Sigmoid colon (tissue), 7 donors: ENCODE data around the gene RNF151. TPM values are rescaled to one million over a fixed set of nuclear protein-coding genes. Genes with fewer than 3 reads are reported as not detected.

ENCODE experiments used
- DNase-seq: peaks from one replicate; pipeline ENCODE4 v3.0.0-alpha.2; 2019
- H3K27ac ChIP-seq, 4 donors: fragments of 200-600 bp; sonication (generic); one replicate each; pipeline ENCODE4 v1.5.1; 2016 to 2019; ENCODE audit warnings: mild to moderate bottlenecking in 1 of 4
- H3K27me3 ChIP-seq, 3 donors: fragments of 200-600 bp; sonication (generic); one replicate each; pipeline ENCODE4 v1.5.1; 2019; ENCODE audit warnings: mild to moderate bottlenecking in 1 of 3
- H3K36me3 ChIP-seq, 4 donors: fragments of 200-600 bp; sonication (generic); one replicate each; pipeline ENCODE4 v1.5.1; 2016 to 2019
- H3K4me1 ChIP-seq, 4 donors: fragments of 200-600 bp; sonication (generic); one replicate each; pipeline ENCODE4 v1.5.1; 2017 to 2019
- H3K4me3 ChIP-seq, 4 donors: fragments of 200-600 bp; sonication (generic); one replicate each; pipeline ENCODE4 v1.5.1; 2017 to 2019; ENCODE audit warnings: mild to moderate bottlenecking in 2 of 4, moderate library complexity in 1 of 4
- H3K9me3 ChIP-seq, 4 donors: fragments of 200-600 bp in 3 of 4; sonication (generic) in 3 of 4; one replicate each; pipeline versions ENCODE4 v1.5.1 to v1.6.1; 2013 to 2019
- CTCF ChIP-seq, 4 experiments: fragments of 450-650 bp in 3 of 4; fragments of 200-600 bp in 1 of 4; IDR thresholded peaks; one replicate each; pipeline ENCODE4 v1.5.1; 2016 to 2019; ENCODE audit warnings: antibody characterized with exemption in 4 of 4, mild to moderate bottlenecking in 3 of 4, moderate library complexity in 2 of 4
- EP300 ChIP-seq, 4 donors: sonication (generic); formaldehyde crosslinking; IDR thresholded peaks; one replicate each; pipeline ENCODE4 v1.6.1; 2017; ENCODE audit warnings: antibody characterized with exemption in 4 of 4
- POLR2A ChIP-seq, 2 donors: fragments of 450-650 bp; IDR thresholded peaks; one replicate each; pipeline ENCODE4 v1.6.1; 2016; ENCODE audit warnings: antibody characterized with exemption in 2 of 2, mild to moderate bottlenecking in 2 of 2, moderate library complexity in 2 of 2
- POLR2AphosphoS5 ChIP-seq, 4 donors: sonication (generic); formaldehyde crosslinking; IDR thresholded peaks; one replicate each; pipeline ENCODE4 v1.6.1; 2017; ENCODE audit warnings: antibody characterized with exemption in 4 of 4
- WGBS, 2 donors: extraction: QIAGEN DNeasy Blood & Tissue Kit; methylation state at CpG; one replicate each; pipeline ENCODE4 v1.1.7; 2013; 5-methylcytosine and 5-hydroxymethylcytosine counted together
- intact Hi-C: fragments of 100-400 bp; cut with DNase I; formaldehyde crosslinking; loops from one replicate; pipeline ENCODE4 v1.15.1; 2023
- polyA plus RNA-seq, 3 donors: library from polyadenylated mRNA; stranded (reverse); fragments of 200-250 nt; gene quantifications; one replicate each; pipeline ENCODE4 v1.2.3, GENCODE V29; 2013
- total RNA-seq, 4 donors: library from RNA; depleted of rRNA; stranded (reverse); fragments of >200 nt; gene quantifications; one replicate each; pipeline ENCODE4 v1.1.0, GENCODE V29; 2016
- donor health status: healthy with polysubstance abuse.
- donor health status: Bipolar disorder and iron deficiency.
- donor health status: healthy.

Gene RNF151
- total and polyA plus RNA-seq, 7 donors, result 0.10 TPM; not detected in 6

- peak overlapping the region; percentile 76 to 83 (median 81) for H3K27ac ChIP-seq
- peaks cover 6 to 17% (median 10%) of the 10 kb centered on the region in 4 donors for H3K36me3 ChIP-seq
- peaks cover 0 to 31% (median 20%) of the 10 kb centered on the region in 4 donors for H3K4me1 ChIP-seq
- TF ChIP-seq POLR2AphosphoS5 (IDR thresholded peaks at IDR 0.05), result no peak
- no peak for TF ChIP-seq EP300 (IDR thresholded peaks at IDR 0.05)
- no peak for TF ChIP-seq CTCF (IDR thresholded peaks at IDR 0.05)
- TF ChIP-seq POLR2A (IDR thresholded peaks at IDR 0.05), result no peak
- H3K9me3 ChIP-seq, result no peaks in the 10 kb centered on the region
- peaks cover 28 to 50% (median 40%) of the 10 kb centered on the region in 3 donors for H3K27me3 ChIP-seq
- H3K4me3 ChIP-seq, result peak overlapping the region; percentile 49 to 95 (median 80)
- no peak for DNase-seq
- intact Hi-C loops, result no loop called here
- WGBS, 2 donors, result 4 to 12% methylated on average over 58 of the region's 58 CpGs
These were observed 17.9 kb downstream of the RNF151 start for GRCh38 chr16:1984347-1985225.

GRCh38 chr16:1985466-1986150, 19.0 kb downstream of the RNF151 start:
- no peak for DNase-seq
- TF ChIP-seq POLR2A (IDR thresholded peaks at IDR 0.05) (peak in 1 of 2 donors; percentile 41), POLR2AphosphoS5 (IDR thresholded peaks at IDR 0.05) (no peak), CTCF (IDR thresholded peaks at IDR 0.05) (no peak), EP300 (IDR thresholded peaks at IDR 0.05) (no peak)
- intact Hi-C loops, result no loop called here
- Histone ChIP-seq H3K4me1 (peaks cover 0 to 38% (median 27%) of the 10 kb centered on the region in 4 donors), H3K36me3 (peaks cover 6 to 17% (median 10%) of the 10 kb centered on the region in 4 donors), H3K4me3 (peak overlapping the region in 1 of 4 donors; percentile 94), H3K9me3 (no peaks in the 10 kb centered on the region), H3K27ac (no peak overlapping the region), H3K27me3 (peaks cover 28 to 49% (median 39%) of the 10 kb centered on the region in 3 donors)
- 48 to 82% methylated on average over 14 of the region's 14 CpGs for WGBS, 2 donors

- H3K27me3 ChIP-seq, result peaks cover 34 to 49% (median 41%) of the 10 kb centered on the region in 3 donors
- H3K4me1 ChIP-seq, result peaks cover 0 to 54% (median 41%) of the 10 kb centered on the region in 4 donors
- H3K4me3 ChIP-seq, result no peak overlapping the region
- no peak for DNase-seq
- H3K9me3 ChIP-seq, result no peaks in the 10 kb centered on the region
- WGBS, 2 donors, result 94% methylated on average over 10 of the region's 10 CpGs
- H3K27ac ChIP-seq, result no peak overlapping the region
- TF ChIP-seq POLR2A (IDR thresholded peaks at IDR 0.05) (no peak), EP300 (IDR thresholded peaks at IDR 0.05) (no peak), CTCF (IDR thresholded peaks at IDR 0.05) (no peak), POLR2AphosphoS5 (IDR thresholded peaks at IDR 0.05) (no peak)
- intact Hi-C loops, result no loop called here
- peaks cover 6 to 17% (median 10%) of the 10 kb centered on the region in 4 donors for H3K36me3 ChIP-seq
These were observed 20.5 kb downstream of the RNF151 start for GRCh38 chr16:1987198-1987597.

- Histone ChIP-seq H3K4me1 (peaks cover 0 to 44% (median 38%) of the 10 kb centered on the region in 4 donors), H3K4me3 (no peak within 1 kb of the TSS)
- no peak for DNase-seq
These were observed 22.8 kb downstream of the RNF151 start, which contains the start of gene SYNGR3 for GRCh38 chr16:1989209-1990100. Gene SYNGR3 (plus strand): TSS chr16:1989970. CDS start chr16:1990103, 133 bp downstream.

More at GRCh38 chr16:1989209-1990100, 22.8 kb downstream of the RNF151 start, which contains the start of gene SYNGR3:
- no peaks in the 10 kb centered on the region for H3K9me3 ChIP-seq
- peaks cover 37 to 50% (median 49%) of the 10 kb centered on the region in 3 donors for H3K27me3 ChIP-seq
- no peak for TF ChIP-seq POLR2A (IDR thresholded peaks at IDR 0.05)
- TF ChIP-seq POLR2AphosphoS5 (IDR thresholded peaks at IDR 0.05), result no peak
- TF ChIP-seq CTCF (IDR thresholded peaks at IDR 0.05), result no peak
- TF ChIP-seq EP300 (IDR thresholded peaks at IDR 0.05), result no peak
- intact Hi-C loops, result no loop called here
- H3K27ac ChIP-seq, result no peak within 1 kb of the TSS
- peaks cover 6 to 17% (median 10%) of the 10 kb centered on the region in 4 donors for H3K36me3 ChIP-seq
- 3 to 8% methylated on average over 67 of the region's 67 CpGs for WGBS, 2 donors
